ENCODE results near the gene P2RY6.
A peak's percentile ranks its signal among the peaks of the same experiment; 100 is the strongest.

Gene P2RY6

GRCh38 chr11:73299751-73300150, 27.6 kb downstream of the P2RY6 start:
- no peak for DNase-seq

DNA sequence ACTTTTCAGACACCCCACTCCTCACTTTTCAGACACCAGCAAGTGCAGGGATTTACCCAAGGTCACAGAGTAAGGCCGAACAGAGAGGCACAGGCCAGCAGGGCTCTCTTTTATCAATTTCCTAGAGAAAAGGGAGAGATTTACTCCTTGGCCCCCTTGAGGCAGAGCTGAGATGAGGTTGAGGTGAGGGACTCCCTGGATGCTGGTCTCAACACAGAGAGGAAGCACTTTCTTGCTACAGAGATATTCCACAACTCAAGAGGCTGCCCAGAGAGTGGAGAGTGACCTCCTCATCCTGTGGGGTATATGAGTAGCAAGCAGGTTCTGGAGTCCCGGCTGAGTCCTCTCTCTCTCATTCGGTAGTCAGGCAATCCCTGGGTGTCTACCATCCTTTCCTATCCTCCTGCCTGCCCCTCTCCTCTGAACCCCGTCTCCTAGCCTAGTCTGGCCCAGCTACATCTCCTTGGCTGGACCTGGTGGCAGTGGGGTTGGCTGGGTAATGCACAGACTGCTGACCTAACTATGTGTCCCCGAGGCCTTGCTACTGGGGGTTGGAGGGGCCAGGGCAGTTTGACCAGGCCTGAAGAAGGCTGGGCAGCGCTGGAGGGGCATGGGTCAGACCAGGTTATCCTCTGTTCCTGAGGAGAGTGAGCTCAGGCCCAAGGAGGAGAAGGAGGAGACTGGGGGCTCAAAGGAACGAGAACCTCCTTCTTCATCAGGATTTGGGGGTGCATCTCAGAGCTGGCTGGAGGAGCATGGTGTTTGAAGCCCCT, 34.1 kb downstream of the P2RY6 start:
- no peak for DNase-seq

DNA sequence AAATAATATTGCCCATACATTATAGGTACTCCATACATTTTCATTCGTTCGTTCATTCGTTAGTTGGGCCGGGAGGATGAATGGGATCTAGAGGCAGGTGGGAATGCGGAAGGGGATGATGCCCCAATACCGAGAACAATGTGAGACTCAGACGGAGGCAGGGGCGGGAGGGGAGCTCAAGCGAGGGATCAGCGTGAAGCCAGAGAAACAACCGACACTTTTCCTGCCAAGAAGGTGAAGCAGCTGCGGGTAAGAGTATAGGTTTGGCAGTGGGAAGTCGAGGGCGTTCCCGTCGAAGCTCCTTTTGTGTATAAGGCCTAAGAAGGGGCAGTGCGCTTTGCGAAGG, 34.8 kb downstream of the P2RY6 start:
- no peak for DNase-seq

DNA sequence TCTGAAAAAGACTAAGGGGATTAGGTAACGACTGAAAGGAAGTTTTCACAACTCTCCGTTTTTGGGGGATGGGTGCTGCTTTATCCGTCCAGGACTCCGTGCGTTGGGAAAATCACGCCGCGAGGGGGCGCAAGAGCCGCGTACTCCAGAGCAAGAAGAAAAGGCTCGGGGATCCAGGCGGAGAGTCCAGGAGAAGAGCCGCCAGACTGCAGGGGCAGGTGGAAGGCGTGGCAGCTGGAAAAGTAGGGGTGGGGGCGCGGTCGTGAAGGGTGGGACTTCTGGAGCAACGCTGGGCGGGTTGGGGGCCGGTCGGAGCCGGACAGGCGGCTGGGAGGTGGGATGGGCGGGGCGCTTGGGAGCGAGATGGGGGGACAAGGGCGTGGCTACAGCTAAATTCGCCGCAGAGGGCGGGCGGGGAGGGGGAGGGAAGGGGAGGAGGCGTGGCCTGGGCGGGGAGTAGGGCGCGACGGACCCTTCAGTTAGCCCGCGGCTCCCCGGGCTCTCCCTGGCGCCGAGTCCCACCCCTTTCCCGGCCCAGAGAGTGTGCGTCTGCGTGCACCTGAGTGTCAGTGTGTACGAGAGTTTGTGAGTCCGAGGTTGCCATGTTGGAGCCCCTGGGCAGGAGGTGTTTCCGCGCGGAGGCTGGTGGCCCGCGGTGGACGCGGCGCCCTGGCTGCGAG, 35.3 kb downstream of the P2RY6 start:
- DNase-seq = peak; percentile 91

- peak; percentile 28 for DNase-seq
These were observed 36.1 kb downstream of the P2RY6 start, which contains the start of gene ARHGEF17 for GRCh38 chr11:73308003-73308960. TSS of gene ARHGEF17 (plus strand) at chr11:73308276. CDS start at chr11:73308639, 363 bp downstream.

GRCh38 chr11:73308961-73309919, 37.1 kb downstream of the P2RY6 start:
- no peak for DNase-seq

- no peak for DNase-seq
These were observed 37.9 kb downstream of the P2RY6 start for GRCh38 chr11:73310076-73310475.

GRCh38 chr11:73310661-73311393, 38.7 kb downstream of the P2RY6 start:
- no peak for DNase-seq

DNA sequence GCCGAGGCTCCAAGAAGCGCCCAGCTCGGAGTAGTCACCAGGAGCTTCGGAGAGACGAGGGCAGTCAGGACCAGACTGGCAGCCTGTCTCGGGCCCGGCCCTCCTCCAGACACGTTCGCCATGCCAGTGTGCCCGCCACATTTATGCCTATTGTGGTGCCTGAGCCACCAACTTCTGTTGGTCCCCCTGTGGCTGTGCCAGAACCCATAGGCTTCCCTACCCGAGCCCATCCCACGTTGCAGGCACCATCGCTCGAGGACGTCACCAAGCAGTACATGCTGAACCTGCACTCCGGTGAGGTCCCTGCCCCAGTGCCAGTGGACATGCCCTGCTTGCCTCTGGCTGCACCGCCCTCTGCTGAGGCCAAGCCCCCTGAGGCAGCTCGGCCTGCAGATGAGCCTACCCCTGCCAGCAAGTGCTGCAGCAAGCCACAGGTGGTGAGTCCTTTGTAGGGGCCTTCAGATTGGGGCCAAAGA, 39.3 kb downstream of the P2RY6 start:
- DNase-seq = no peak

DNA sequence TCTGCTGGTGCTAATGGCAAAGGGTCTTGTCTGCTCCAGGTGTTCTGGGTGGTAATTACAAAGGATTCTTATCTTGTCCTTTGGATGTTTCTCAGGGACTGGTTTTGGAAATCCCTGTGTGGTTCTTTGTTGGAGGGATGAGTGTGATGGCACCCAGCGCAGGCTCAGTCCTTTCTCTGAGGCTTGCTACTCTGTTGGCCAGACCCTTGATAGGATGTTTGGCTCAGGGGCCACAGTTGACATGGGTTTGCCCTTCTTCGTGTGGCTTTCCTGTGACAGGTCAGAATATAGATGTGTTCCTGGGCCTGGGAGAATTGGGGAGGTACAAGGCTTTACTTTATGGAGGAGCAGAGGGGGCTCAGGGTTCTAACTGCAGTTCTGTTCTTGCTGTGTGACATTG, 39.9 kb downstream of the P2RY6 start:
- DNase-seq = no peak

DNA sequence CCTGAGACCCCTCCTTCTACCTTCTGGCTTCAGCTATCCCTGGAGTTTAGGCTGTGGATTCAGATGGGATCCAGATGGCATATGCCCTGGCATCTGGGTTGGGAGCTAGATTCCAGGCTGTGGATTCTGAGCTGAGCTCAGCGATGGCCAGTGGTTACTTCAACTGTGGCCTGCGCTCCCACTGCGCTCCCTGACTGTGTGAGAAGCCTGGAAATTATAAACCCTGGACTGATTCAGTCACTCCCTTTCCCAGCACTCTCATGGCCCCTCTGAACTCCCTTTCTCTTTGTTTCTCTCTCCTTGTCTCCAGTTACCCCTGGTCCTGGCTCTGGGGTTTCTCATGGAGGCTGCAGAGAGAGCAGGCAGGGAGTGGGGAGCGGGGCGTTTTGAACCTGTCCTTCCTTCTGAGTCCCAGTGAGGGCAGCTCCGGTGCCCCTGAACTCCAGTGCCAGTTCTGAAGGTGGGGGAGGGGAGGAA, 40.8 kb downstream of the P2RY6 start:
- DNase-seq = no peak

- no peak for DNase-seq
These were observed 41.5 kb downstream of the P2RY6 start for GRCh38 chr11:73313652-73314051.

DNA sequence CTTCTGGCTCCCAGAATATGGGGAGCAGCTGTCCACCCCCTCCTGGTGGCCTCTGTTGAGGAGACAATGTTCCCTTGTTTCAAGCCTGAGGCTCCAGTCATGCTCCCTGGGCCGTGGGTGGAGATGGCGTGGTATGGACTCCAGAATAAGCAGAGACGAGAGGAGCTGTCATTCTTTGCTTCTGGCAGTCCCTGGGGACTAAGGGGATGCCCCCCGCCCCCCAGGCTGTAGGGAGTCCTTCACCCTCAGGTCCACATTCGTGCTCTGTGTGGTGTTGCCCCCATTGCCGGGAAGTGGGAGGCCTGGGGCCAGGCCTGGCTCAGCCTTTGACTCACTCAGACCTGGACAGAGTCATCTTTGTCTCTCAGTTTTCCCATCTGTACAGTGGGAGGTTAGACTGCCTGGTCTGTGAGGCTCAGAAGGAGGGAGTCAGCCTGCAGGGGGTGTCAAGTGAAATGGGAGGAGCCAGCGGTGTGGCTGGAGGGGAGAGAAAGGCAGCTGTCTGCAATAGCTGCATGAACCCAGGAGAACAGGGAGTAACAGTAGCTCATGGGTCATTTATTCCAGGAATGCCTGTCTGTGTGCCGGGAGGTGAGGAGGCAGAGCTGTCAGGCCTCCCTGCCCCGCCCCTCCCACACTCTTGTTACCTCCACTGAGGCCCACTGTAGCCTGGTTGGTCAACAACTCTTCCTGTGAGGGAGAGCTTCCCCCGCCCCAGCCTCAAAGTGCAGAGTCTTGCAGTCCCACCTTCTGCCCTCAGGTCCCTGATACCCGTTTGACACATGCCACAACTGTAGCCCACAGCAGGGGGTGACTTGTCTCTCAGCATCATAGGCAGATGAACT, 42.2 kb downstream of the P2RY6 start:
- DNase-seq = no peak

GRCh38 chr11:73315293-73316020, 43.3 kb downstream of the P2RY6 start:
- no peak for DNase-seq

- no peak for DNase-seq
These were observed 44.3 kb downstream of the P2RY6 start for GRCh38 chr11:73316422-73316821.

DNA sequence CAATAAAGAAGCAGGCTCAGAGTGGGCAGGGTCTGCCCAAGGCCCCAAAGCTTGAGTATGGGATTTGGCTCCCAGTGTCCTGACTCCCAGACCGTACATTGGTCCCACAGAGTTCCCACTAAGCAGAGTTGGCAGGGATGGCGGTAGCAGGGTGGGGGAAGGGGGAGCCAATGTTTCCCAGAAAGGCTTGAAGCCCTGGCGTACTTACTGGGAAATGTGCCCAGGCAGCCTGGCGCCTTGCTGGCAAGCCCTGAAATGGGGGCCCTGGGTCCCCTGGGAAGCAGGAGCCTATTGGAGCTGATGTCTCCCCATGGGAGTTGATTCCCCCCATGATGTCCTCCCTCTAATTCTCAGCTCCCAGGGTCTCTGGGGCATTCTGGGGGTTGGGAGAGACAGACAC, 45.2 kb downstream of the P2RY6 start:
- no peak for DNase-seq

DNA sequence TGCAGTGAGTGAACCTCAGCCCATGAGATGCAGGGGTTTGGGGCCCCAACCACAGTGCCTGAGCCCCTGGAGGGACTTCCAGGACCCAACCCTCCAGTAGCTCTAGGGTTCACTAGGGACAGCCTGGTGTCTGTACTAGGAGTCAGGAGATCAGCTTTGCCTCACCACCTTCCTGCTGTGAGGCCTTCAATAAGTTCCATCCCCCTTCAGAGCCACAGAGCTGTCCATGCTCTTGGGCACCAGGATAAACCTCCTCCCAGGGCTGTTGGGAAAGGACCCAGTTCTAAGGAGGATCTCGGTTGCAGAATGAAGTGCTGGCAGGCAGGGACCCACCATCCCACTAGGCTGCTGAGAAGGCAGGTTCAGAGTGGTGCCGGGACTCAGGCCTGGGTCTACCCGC, 45.7 kb downstream of the P2RY6 start:
- DNase-seq = no peak

DNA sequence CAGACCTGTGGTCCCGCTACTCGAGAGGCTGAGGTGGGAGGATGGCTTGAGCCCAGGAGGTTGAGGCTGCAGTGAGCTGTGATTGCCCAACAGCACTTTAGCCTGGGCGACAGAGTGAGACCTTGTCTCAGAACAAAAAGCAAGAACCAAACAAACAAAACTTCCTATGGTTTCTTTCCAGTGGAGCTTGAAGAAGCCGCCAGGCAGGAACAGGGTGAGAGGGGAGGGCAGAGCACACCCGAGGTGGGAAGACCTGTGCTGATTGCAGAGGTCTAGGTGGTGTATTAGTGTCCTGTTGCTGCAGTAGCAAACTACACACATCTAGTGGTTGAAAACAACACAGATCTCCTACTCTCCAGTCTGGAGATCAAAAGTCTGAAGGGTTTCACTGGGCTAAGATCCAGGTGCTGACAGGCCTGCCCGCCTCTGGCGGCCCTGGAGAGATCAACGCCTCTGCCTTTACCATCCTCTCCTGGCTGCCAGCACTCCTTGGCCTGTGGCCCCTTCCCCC, 46.4 kb downstream of the P2RY6 start:
- no peak for DNase-seq

Measured in stimulated activated CD4-positive, alpha-beta T cell treated with anti-CD3 and anti-CD28 coated beads, Interleukin-12 subunit alpha, Interleukin-12 subunit beta, amount 100 ng/mL, for 4 hours (primary cell).